SK-MEL-5 (cell line): ENCODE measurements around the gene VPS39. TPM values are rescaled to one million over a fixed set of nuclear protein-coding genes. Genes with fewer than 3 reads are reported as not detected.

Experiments
- DNase-seq: peaks from one replicate; pipeline ENCODE4 v3.0.0-alpha.2; 2016; ENCODE audit warnings: low read depth, low spot score
- in situ Hi-C: cut with HindIII; loops from 2 replicates; pipeline ENCODE4 v1.10.0; 2016; ENCODE audit warnings: low sequenced_read_pairs, high pct_unique_total_duplicates, low pct_unique_long_range_greater_than_20kb
- small RNA-seq, 2 experiments: library from RNA; depleted of rRNA; stranded (forward); fragments of <200 nt; gene quantifications; one replicate each; pipeline ENCODE3, GENCODE V24; 2014
- total RNA-seq: library from RNA; depleted of rRNA; stranded (reverse); fragments of >200 nt; shearing (Covaris generic); gene quantifications from 2 replicates; pipeline ENCODE4 v1.2.3, GENCODE V29; 2014; rRNA removed

Gene VPS39
- total RNA-seq, 1 experiment from 2014 or later = 22.2 TPM

DNA sequence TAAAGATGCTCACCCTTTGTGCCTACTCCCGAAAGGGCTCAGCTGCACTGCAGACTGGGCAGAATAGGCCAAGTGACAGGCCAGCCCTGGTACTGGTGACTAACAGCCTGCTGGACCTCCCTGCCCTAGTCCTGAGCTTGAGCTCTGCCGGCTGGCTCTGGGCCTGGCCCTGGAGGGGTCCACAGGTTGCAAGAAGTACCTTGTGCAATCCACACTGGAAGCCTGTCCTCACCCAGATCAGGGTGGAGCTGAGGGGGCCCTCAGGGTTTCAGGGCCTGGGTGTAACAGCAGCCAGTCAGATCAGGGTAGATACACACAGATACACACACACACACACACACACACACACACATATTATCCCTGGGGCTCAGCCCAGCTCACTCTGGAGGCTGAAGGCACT, 86.4 kb downstream of the VPS39 start:
- DNase-seq = no peak
- in situ Hi-C loops = no loop called here

DNA sequence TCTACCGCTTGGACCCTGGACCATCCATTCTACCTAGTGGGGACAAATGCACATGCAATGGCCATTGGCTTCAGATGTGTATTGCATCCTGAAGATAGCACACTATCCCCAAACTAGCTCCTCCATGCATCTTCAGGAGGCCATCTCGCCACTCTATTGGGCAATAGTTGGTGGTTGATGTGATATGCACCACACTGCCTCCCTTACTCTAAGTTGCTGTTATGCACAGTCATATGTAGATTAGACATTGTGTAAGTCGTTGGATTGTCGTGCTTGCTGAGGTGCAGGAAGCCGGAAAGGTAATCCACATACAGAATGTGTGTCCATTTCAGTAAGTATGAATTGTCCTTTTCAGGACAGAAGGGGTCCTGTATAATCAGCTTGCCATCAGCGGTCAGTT, 87.1 kb downstream of the VPS39 start:
- in situ Hi-C loops = no loop called here
- no peak for DNase-seq

DNA sequence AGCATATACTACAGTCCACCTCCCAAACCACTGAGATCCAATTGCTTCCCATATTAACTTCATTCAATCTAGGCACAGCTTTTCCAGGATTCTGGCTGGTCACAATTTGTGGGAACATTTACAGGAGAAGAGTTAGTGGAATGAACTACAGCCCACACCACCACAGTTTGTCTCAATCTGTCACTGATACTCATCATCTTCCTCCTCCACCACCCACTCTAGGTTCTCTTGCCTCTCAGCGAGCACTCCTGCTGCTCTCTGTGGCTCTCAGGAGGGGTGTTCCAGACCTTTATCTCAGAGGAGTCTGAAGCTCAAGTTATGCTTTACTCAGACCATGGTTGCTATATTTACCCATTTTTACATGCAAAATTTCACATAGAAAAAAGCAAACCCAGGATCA, 87.8 kb downstream of the VPS39 start:
- in situ Hi-C loops = no loop called here
- no peak for DNase-seq

DNA sequence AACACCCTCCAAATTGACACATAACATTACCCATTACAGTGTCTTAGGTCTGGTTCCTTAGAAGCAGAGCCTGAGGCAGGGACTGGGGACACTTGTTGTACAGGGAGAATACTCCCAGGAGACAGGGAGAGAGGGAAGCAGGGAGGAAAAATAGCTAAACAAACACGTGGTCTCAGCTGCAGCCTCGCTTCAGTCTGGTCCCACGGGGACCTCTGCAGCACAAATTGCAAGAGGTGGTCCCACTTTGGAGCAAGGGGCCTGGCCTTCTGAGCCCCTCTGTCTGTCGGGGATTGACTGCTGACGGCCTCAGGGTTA, 88.7 kb downstream of the VPS39 start:
- in situ Hi-C loops = no loop called here
- DNase-seq = no peak

DNA sequence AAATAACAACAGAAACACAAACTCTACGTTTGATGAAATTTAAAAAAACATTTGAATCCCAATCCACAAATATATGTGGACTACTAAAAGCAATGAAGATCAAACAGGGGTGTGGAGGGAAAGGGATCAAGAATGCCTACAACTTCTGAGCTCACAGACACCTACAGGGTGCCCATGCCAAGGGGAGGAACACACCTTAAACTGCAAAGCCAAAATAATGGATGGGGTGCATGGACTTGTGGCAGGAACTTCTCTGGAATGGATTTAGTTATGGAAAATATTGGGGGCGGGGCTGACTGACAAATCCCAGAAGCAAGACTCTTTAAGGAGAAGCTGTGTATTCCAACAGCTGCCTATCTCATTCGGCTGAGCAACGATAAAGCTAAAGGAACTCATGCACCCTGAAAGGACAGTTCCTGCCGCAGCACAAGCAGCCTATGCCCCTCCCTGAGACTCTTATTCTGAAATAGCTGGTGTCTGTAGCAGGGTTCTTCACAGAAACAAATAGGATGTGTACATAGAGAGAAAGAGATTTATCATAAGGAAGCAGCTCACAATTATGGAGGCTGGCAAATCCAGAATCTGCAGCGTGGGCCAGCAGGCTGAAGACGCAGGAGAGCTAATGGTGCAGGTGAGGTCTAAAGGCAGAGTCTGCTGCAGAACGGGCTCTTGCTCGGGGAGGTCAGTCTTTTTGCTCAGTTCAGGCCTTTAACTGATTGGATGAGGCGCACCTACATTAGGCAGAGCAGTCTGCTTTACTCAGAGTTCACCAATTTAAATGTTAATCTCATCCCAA, 89.3 kb downstream of the VPS39 start:
- no peak for DNase-seq
- in situ Hi-C loops = no loop called here

DNA sequence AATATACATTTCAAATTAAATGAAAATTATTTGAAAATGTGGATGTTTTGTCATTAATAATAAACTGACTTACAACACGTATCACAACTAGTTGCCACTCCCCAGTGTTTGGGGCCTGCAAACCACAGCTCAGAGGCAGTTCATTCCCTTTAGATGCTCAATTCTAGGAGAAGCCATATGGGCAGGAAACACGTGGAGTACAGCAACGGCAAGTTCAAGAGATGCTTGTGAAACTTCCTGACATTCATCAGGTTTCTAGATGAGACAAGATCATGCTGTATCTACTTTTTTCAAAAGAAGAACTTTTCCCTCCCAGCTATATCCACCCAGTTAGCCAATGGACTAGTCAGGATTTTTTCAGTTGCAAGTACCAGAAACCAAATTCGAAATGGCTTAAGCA, 96.2 kb downstream of the VPS39 start:
- DNase-seq = no peak
- in situ Hi-C loops = no loop called here

DNA sequence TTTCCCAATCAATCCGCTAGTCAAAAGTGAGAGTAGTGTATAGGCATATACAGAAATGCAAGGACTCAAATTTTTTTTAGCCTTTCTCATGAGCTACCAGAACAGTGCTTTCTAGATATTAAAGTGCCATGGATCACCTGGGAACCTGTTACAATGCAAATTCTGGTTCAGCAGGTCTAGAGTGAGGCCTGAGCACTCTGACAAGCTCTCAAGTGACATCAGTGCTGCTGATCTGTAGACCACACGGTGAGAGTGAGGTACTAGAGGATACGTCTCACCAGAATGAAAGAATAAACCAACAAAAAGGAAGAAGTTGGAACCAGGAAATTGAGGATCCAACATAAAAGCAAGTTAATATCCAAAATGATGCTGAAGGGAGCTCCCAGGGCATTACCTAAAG, 97.7 kb downstream of the VPS39 start:
- in situ Hi-C loops = no loop called here
- no peak for DNase-seq

DNA sequence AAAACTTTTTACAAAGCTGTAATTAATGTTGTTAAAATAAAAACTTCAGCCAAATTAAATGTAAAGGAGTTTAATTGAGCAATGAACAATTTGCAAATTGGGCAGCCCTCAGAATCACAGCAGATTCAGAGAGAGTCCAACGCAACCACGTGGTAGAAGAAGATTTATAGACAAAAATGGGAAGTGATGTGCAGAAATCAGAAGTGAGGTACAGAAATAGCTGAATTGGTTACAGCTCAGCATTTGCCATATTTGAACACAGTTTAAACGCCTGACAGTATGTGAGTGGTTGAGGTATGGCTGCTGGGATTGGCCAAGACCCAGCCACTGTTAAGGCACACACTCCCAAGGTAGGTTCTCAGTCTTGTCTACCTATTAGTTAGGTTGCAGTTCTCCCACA, 99.3 kb downstream of the VPS39 start:
- in situ Hi-C loops = no loop called here
- no peak for DNase-seq

Small RNA genes within 50 kb of the gene (small RNA-seq; reads per million reads assigned to genes)
- 0 to 0.38 reads per million in 2 experiments for gene MIR627

Other genes starting within 250 kb of the VPS39 start
- gene EHD4, start 235.7 kb downstream of the VPS39 start, total RNA-seq = 4.9 and 5.7 TPM in 2 replicates
- gene PLA2G4E, start 187.3 kb downstream of the VPS39 start, total RNA-seq = not detected in 2 replicates
- gene PLA2G4D, start 113.7 kb downstream of the VPS39 start, total RNA-seq = not detected in 2 replicates
- not detected in 2 replicates for gene PLA2G4F, start 51.7 kb downstream of the VPS39 start, total RNA-seq
- 19.3 and 19.5 TPM in 2 replicates for gene GANC, start 64.9 kb upstream of the VPS39 start, total RNA-seq
- 80.2 and 83.2 TPM in 2 replicates for gene TMEM87A, start 65.1 kb upstream of the VPS39 start, total RNA-seq
- 640 and 659 TPM in 2 replicates for gene CAPN3, start 151.2 kb upstream of the VPS39 start, total RNA-seq